Hepatocyte (in vitro differentiated cells): ENCODE measurements around the gene C16orf87. TPM values are rescaled to one million over a fixed set of nuclear protein-coding genes. Genes with fewer than 3 reads are reported as not detected.

ENCODE experiments used
- DNase-seq: peaks from one replicate; pipeline ENCODE4 v3.0.0-alpha.2; 2016; ENCODE audit warnings: low spot score
- H2AFZ ChIP-seq: fragments of 200-600 bp; sonication (generic); 2 replicates; pipeline ENCODE4 v1.6.0; 2016; ENCODE audit warnings: antibody characterized with exemption, mild to moderate bottlenecking
- H3K27ac ChIP-seq: fragments of 200-600 bp; sonication (generic); 2 replicates; pipeline ENCODE4 v1.5.1; 2016; ENCODE audit warnings: mild to moderate bottlenecking
- H3K27me3 ChIP-seq: fragments of 200-600 bp; sonication (generic); 2 replicates; pipeline ENCODE4 v1.6.1; 2016
- H3K36me3 ChIP-seq: fragments of 200-600 bp; sonication (generic); replicated peaks from 2 replicates; pipeline ENCODE4 v1.5.1; 2016; ENCODE audit warnings: low read depth; ENCODE audit not compliant: insufficient read depth
- H3K4me1 ChIP-seq: fragments of 200-600 bp; sonication (generic); 2 replicates; pipeline ENCODE4 v1.5.1; 2016; ENCODE audit warnings: mild to moderate bottlenecking, moderate library complexity; ENCODE audit not compliant: insufficient read depth
- H3K4me2 ChIP-seq: fragments of 200-600 bp; sonication (generic); 2 replicates; pipeline ENCODE4 v1.6.0; 2016
- H3K4me3 ChIP-seq: fragments of 200-600 bp; sonication (generic); 2 replicates; pipeline ENCODE4 v1.5.1; 2016; ENCODE audit warnings: mild to moderate bottlenecking
- H3K79me2 ChIP-seq: fragments of 200-600 bp; sonication (generic); 2 replicates; pipeline ENCODE4 v1.6.0; 2017; ENCODE audit warnings: mild to moderate bottlenecking
- H3K9me2 ChIP-seq: fragments of 200-600 bp; sonication (generic); replicated peaks from 2 replicates; pipeline ENCODE4 v1.6.0; 2017; ENCODE audit warnings: mild to moderate bottlenecking; ENCODE audit not compliant: insufficient read depth
- H3K9me3 ChIP-seq: fragments of 200-600 bp; sonication (generic); 2 replicates; pipeline ENCODE4 v1.5.1; 2016; ENCODE audit warnings: low read depth, mild to moderate bottlenecking
- H4K20me1 ChIP-seq: fragments of 200-600 bp; sonication (generic); 2 replicates; pipeline ENCODE4 v1.6.0; 2016; ENCODE audit warnings: mild to moderate bottlenecking; ENCODE audit not compliant: insufficient read depth, poor library complexity, severe bottlenecking
- CTCF ChIP-seq: fragments of 200-600 bp; sonication (generic); IDR thresholded peaks from 2 replicates; pipeline ENCODE4 v1.5.1; 2016; ENCODE audit warnings: antibody characterized with exemption, mild to moderate bottlenecking; ENCODE audit not compliant: poor library complexity
- EZH2 ChIP-seq: fragments of 200-600 bp; sonication (generic); IDR thresholded peaks from 2 replicates; pipeline ENCODE4 v1.6.1; 2016; ENCODE audit warnings: antibody characterized with exemption, mild to moderate bottlenecking, borderline replicate concordance
- EZH2phosphoT487 ChIP-seq: fragments of 200-600 bp; sonication (generic); IDR thresholded peaks from one replicate; pipeline ENCODE4 v1.6.1; 2018; ENCODE audit warnings: antibody characterized with exemption, mild to moderate bottlenecking, low read depth, moderate library complexity; ENCODE audit not compliant: unreplicated experiment, severe bottlenecking
- WGBS: methylation state at CpG from one replicate; pipeline ENCODE4 v1.1.6; 2016; ENCODE audit warnings: low lambda C conversion rate; ENCODE audit errors: missing lambda C conversion rate; 5-methylcytosine and 5-hydroxymethylcytosine counted together
- polyA plus RNA-seq: library from polyadenylated mRNA; unstranded; fragments of >200 nt; fragmentation: Nextera tagmentation; extraction: Ambion mirVana; gene quantifications from 2 replicates; pipeline ENCODE4 v1.2.1, GENCODE V29; 2016
- total RNA-seq: library from RNA; depleted of rRNA; stranded (reverse); fragments of >200 nt; gene quantifications from 2 replicates; pipeline ENCODE4 v1.2.3, GENCODE V29; 2014

C16orf87 gene
- total and polyA plus RNA-seq, 2 experiments from 2014 or later, result 24.9 to 25.1 TPM

- Histone ChIP-seq H3K4me3 (no peak overlapping the region), H2AFZ (no peak overlapping the region), H3K27ac (no peak overlapping the region), H3K27me3 (no peaks in the 10 kb centered on the region), H3K9me2 (no peaks in the 10 kb centered on the region), H3K9me3 (no peaks in the 10 kb centered on the region), H3K36me3 (no peaks in the 10 kb centered on the region), H4K20me1 (no peaks in the 10 kb centered on the region), H3K4me2 (no peak overlapping the region), H3K4me1 (no peaks in the 10 kb centered on the region), H3K79me2 (no peaks in the 10 kb centered on the region)
- DNase-seq, result no peak
- 69% methylated on average over 12 of the region's 12 CpGs for WGBS
- TF ChIP-seq EZH2phosphoT487, result no peak
- no peak for TF ChIP-seq EZH2
- TF ChIP-seq CTCF, result no peak
These were observed 67.8 kb downstream of the C16orf87 start for GRCh38 chr16:46763147-46763546.

- WGBS, result 47% methylated on average over 3 of the region's 3 CpGs
- Histone ChIP-seq H3K9me3 (no peaks in the 10 kb centered on the region), H3K4me1 (peaks cover 4% of the 10 kb centered on the region), H3K4me2 (peak overlapping the region; percentile 52), H4K20me1 (no peaks in the 10 kb centered on the region), H3K9me2 (no peaks in the 10 kb centered on the region), H2AFZ (no peak overlapping the region), H3K27ac (peak overlapping the region; percentile 2), H3K4me3 (no peak overlapping the region), H3K36me3 (no peaks in the 10 kb centered on the region), H3K79me2 (no peaks in the 10 kb centered on the region), H3K27me3 (no peaks in the 10 kb centered on the region)
- TF ChIP-seq CTCF (no peak), EZH2 (no peak), EZH2phosphoT487 (no peak)
- peak; percentile 30 for DNase-seq
These were observed 68.4 kb downstream of the C16orf87 start for GRCh38 chr16:46762583-46762982.

GRCh38 chr16:46759309-46759708, 71.7 kb downstream of the C16orf87 start:
- no peak overlapping the region for H3K27ac ChIP-seq
- 95% methylated on average over 5 of the region's 5 CpGs for WGBS
- peaks cover 8% of the 10 kb centered on the region for H3K4me1 ChIP-seq
- no peak for TF ChIP-seq EZH2phosphoT487
- TF ChIP-seq EZH2, result no peak
- no peak for TF ChIP-seq CTCF
- no peaks in the 10 kb centered on the region for H3K79me2 ChIP-seq
- no peak for DNase-seq
- no peaks in the 10 kb centered on the region for H3K27me3 ChIP-seq
- H3K9me2 ChIP-seq, result no peaks in the 10 kb centered on the region
- no peaks in the 10 kb centered on the region for H3K9me3 ChIP-seq
- no peaks in the 10 kb centered on the region for H4K20me1 ChIP-seq
- no peak overlapping the region for H3K4me3 ChIP-seq
- no peak overlapping the region for H2AFZ ChIP-seq
- H3K36me3 ChIP-seq, result no peaks in the 10 kb centered on the region
- H3K4me2 ChIP-seq, result no peak overlapping the region
